GM12878 (cell line): ENCODE data around the gene SGSM2. TPM values are rescaled to one million over a fixed set of nuclear protein-coding genes. Genes with fewer than 3 reads are reported as not detected.

Experiments used
- ATAC-seq: fragments of 200-7000 bp; cut with Tn5 transposase; 3 replicates; pipeline ENCODE4 v1.9.1; 2020; ENCODE audit warnings: mild to moderate bottlenecking, moderate library complexity
- BruUV-seq: library from RNA; stranded (reverse); fragments of 400-500 nt; replicated peaks from 2 replicates; lab custom pipeline; 2021; lab: Mats Ljungman, UMichigan
- CTCF ChIA-PET: fragments of 300-600 bp; sonication (Branson Sonifier 250); formaldehyde crosslinking; extraction: SDS; loops from one replicate; lab custom pipeline; 2021; ENCODE audit warnings: inconsistent platforms; lab: Yijun Ruan, JAX
- POLR2A ChIA-PET: fragments of 350-600 bp; formaldehyde crosslinking; extraction: SDS; loops from one replicate; lab custom pipeline; 2021; ENCODE audit warnings: inconsistent platforms; lab: Charles Lee
- RAD21 ChIA-PET: fragments of 300-600 bp; sonication (Branson Sonifier 250); formaldehyde crosslinking; loops from one replicate; lab custom pipeline; 2023; ENCODE audit warnings: antibody characterized with exemption; ENCODE audit not compliant: unreplicated experiment; lab: Charles Lee
- SMC1A ChIA-PET: fragments of 300-600 bp; sonication (Branson Sonifier 250); formaldehyde crosslinking; loops from one replicate; lab custom pipeline; 2023; ENCODE audit not compliant: unreplicated experiment, uncharacterized antibody; lab: Charles Lee
- DNase-seq: peaks from one replicate; pipeline ENCODE4 v3.0.0-alpha.2; 2011; ENCODE audit warnings: low read depth, low spot score
- FAIRE-seq: peaks from 3 replicates; lab custom pipeline; 2011; peaks lifted over from hg19 to GRCh38; lab: Jason Lieb, UNC
- H2AFZ ChIP-seq: 2 replicates; pipeline ENCODE4 v1.6.0; 2011; ENCODE audit warnings: low read depth, low read length, control low read depth; ENCODE audit not compliant: control insufficient read depth
- H3K27ac ChIP-seq: 2 replicates; pipeline ENCODE4 v1.5.1; 2011; ENCODE audit warnings: control low read depth; ENCODE audit not compliant: control insufficient read depth, insufficient read depth
- H3K27me3 ChIP-seq, 2 experiments: replicated peaks in 1 of 2; 2 replicates each; pipeline versions ENCODE4 v1.6.0 to v1.6.1; 2011; ENCODE audit warnings: low read length in 1 of 2; ENCODE audit not compliant: control insufficient read depth in 2 of 2, insufficient read depth in 2 of 2
- H3K36me3 ChIP-seq, 2 experiments: 2 replicates each; pipeline ENCODE4 v1.5.1; 2011; ENCODE audit warnings: low read length in 1 of 2; ENCODE audit not compliant: control insufficient read depth in 2 of 2, insufficient read depth in 2 of 2
- H3K4me1 ChIP-seq: 2 replicates; pipeline ENCODE4 v1.6.1; 2011; ENCODE audit warnings: mild to moderate bottlenecking, low read length, moderate library complexity, mixed read lengths; ENCODE audit not compliant: control insufficient read depth, insufficient read depth
- H3K4me2 ChIP-seq: 2 replicates; pipeline ENCODE4 v1.6.0; 2011; ENCODE audit warnings: control low read depth; ENCODE audit not compliant: control insufficient read depth, insufficient read depth
- H3K4me3 ChIP-seq: fragments of 200-600 bp; sonication (generic); 2 replicates; pipeline ENCODE4 v1.5.1; 2016
- H3K79me2 ChIP-seq: 2 replicates; pipeline ENCODE4 v1.6.0; 2011; ENCODE audit warnings: low read length; ENCODE audit not compliant: control insufficient read depth, insufficient read depth
- H3K9ac ChIP-seq: 2 replicates; pipeline ENCODE4 v1.8.0; 2011; ENCODE audit warnings: low read length, control low read depth, mixed read lengths; ENCODE audit not compliant: control insufficient read depth, insufficient read depth
- H3K9me3 ChIP-seq: replicated peaks from 3 replicates; pipeline ENCODE4 v1.5.1; 2011; ENCODE audit warnings: mild to moderate bottlenecking, low read length; ENCODE audit not compliant: control insufficient read depth, insufficient read depth
- H4K20me1 ChIP-seq: 2 replicates; pipeline ENCODE4 v1.6.0; 2011; ENCODE audit not compliant: control insufficient read depth, insufficient read depth
- BCL11A ChIP-seq: IDR thresholded peaks from 2 replicates; pipeline ENCODE4 v1.6.1; 2011; ENCODE audit warnings: low read depth, low read length
- BMI1 ChIP-seq: fragments of 450-650 bp; IDR thresholded peaks from 2 replicates; pipeline ENCODE4 v1.6.1; 2016; ENCODE audit warnings: mild to moderate bottlenecking, moderate library complexity, borderline replicate concordance
- BRCA1 ChIP-seq: IDR thresholded peaks from 2 replicates; pipeline ENCODE4 v1.6.1; 2011; ENCODE audit warnings: low read depth, low read length, improper control_type of control experiment
- IKZF2 ChIP-seq, 2 experiments: fragments of 450-650 bp; IDR thresholded peaks; 2 replicates each; pipeline ENCODE4 v1.6.1; 2017; ENCODE audit warnings: mild to moderate bottlenecking in 2 of 2, moderate library complexity in 2 of 2
- NKRF ChIP-seq: fragments of 450-650 bp; conservative IDR thresholded peaks from 2 replicates; pipeline ENCODE4 v1.6.1; 2017; ENCODE audit warnings: mild to moderate bottlenecking, moderate library complexity
- RAD51 ChIP-seq: fragments of 450-650 bp; IDR thresholded peaks from 2 replicates; pipeline ENCODE4 v1.6.1; 2016; ENCODE audit warnings: moderate library complexity, mild to moderate bottlenecking, inconsistent platforms
- SIX5 ChIP-seq: IDR thresholded peaks from 2 replicates; pipeline ENCODE4 v1.6.1; 2011; ENCODE audit warnings: mild to moderate bottlenecking, low read depth, low read length, moderate library complexity; ENCODE audit not compliant: severe bottlenecking
- SKIL ChIP-seq: fragments of 450-650 bp; IDR thresholded peaks from 2 replicates; pipeline ENCODE4 v1.6.1; 2017; ENCODE audit warnings: mild to moderate bottlenecking, low read depth, inconsistent platforms; ENCODE audit not compliant: poor library complexity, severe bottlenecking
- SMC3 ChIP-seq: IDR thresholded peaks from 2 replicates; pipeline ENCODE4 v1.6.1; 2011; ENCODE audit warnings: low read length, improper control_type of control experiment, borderline replicate concordance
- ZNF217 ChIP-seq: fragments of 450-650 bp; IDR thresholded peaks from 2 replicates; pipeline ENCODE4 v1.6.1; 2017; ENCODE audit warnings: antibody characterized with exemption, mild to moderate bottlenecking
- ZNF24 ChIP-seq: fragments of 450-650 bp; IDR thresholded peaks from 2 replicates; pipeline ENCODE4 v1.6.1; 2017; ENCODE audit warnings: antibody characterized with exemption, mild to moderate bottlenecking
- WGBS: methylation state at CpG from one replicate; pipeline ENCODE4 v1.1.6; 2016; ENCODE audit warnings: low lambda C conversion rate; ENCODE audit not compliant: insufficient replicate concordance, insufficient coverage; ENCODE audit errors: missing lambda C conversion rate; 5-methylcytosine and 5-hydroxymethylcytosine counted together
- in situ Hi-C: fragments of 300-500 bp; cut with MboI; formaldehyde crosslinking; loops from 9 replicates; pipeline ENCODE4 v1.14.3; 2018; ENCODE audit warnings: mixed read lengths
- intact Hi-C: fragments of 100-400 bp; cut with micrococcal nuclease; formaldehyde crosslinking; loops from one replicate; pipeline ENCODE4 v1.14.2; 2022; ENCODE audit not compliant: unreplicated experiment
- polyA plus RNA-seq, 11 experiments: library from polyadenylated mRNA; depleted of rRNA in 4 of 11; unstranded in 6 of 11; stranded (reverse) in 5 of 11; fragments of >200 nt; fragmentation: Nextera tagmentation in 4 of 11; fragmentation: Illumina TruSeq in 1 of 11; extraction: Ambion mirVana in 4 of 11; extraction: Trizol in 1 of 11; gene quantifications; 1 replicate in 1 of 11; 2 replicates in 10 of 11; pipeline versions ENCODE4 v1.2.1 to v1.2.3, GENCODE V29; 2011 to 2016; ENCODE audit warnings: inconsistent platforms in 2 of 11, missing spikeins in 2 of 11, low read depth in 1 of 11
- total RNA-seq, 4 experiments: library from RNA; depleted of rRNA in 3 of 4; stranded (reverse); fragments of >200 nt in 3 of 4; fragmentation: Illumina TruSeq in 1 of 4; extraction: Trizol in 1 of 4; gene quantifications; 2 replicates each; pipeline versions ENCODE4 v1.2.1 to v1.2.3, GENCODE V29; 2013 to 2021

SGSM2 gene
- total and polyA plus RNA-seq, 10 of the 15 experiments (the other 5 are each of a cell fraction or from before 2014, with no cell fraction given): 0.50 to 50.9 (median 18.5) TPM

- Histone ChIP-seq H3K9ac (no peak overlapping the region), H4K20me1 (no peaks in the 10 kb centered on the region), H3K27ac (no peak overlapping the region), H3K9me3 (no peaks in the 10 kb centered on the region), H3K4me2 (no peak overlapping the region), H3K36me3 (peaks cover 4 to 7% of the 10 kb centered on the region in 2 experiments; a peak in 2 of 4 replicates), H3K27me3 (no peaks in the 10 kb centered on the region), H3K79me2 (no peaks in the 10 kb centered on the region; the same call in 1 of the 2 replicates), H3K4me1 (peaks cover 9% of the 10 kb centered on the region; the same call in 1 of the 2 replicates), H2AFZ (no peak overlapping the region), H3K4me3 (no peak overlapping the region)
- no TSS peak for BruUV-seq
- ChIA-PET RAD21 (no interaction called here), SMC1A (no interaction called here), POLR2A (no interaction called here), CTCF (interaction anchor here (12.3 kb wide), 1 partner anchor 27 kb away, joined by 597 read pairs; no protein-coding TSS in a partner anchor)
- 86% methylated on average over 21 of the region's 21 CpGs for WGBS
- ATAC-seq: no peak
- in situ Hi-C loops (no loop called here), intact Hi-C loops (no loop called here)
- TF ChIP-seq NKRF (no peak), SMC3 (no peak), BRCA1 (no peak)
- FAIRE-seq: no peak
- DNase-seq: no peak
Observed at GRCh38 chr17:2388020-2388682, 50.9 kb downstream of the SGSM2 start.

GRCh38 chr17:2388683-2389055 lies 51.4 kb downstream of the SGSM2 start:
- Histone ChIP-seq H3K4me3 (no peak overlapping the region), H4K20me1 (no peaks in the 10 kb centered on the region), H3K36me3 (peaks cover 4 to 7% of the 10 kb centered on the region in 2 experiments; a peak in 2 of 4 replicates), H3K4me2 (no peak overlapping the region), H3K79me2 (no peaks in the 10 kb centered on the region; the same call in 1 of the 2 replicates), H3K27me3 (no peaks in the 10 kb centered on the region), H3K9ac (no peak overlapping the region), H3K9me3 (no peaks in the 10 kb centered on the region), H3K27ac (no peak overlapping the region), H3K4me1 (peaks cover 9% of the 10 kb centered on the region; the same call in 1 of the 2 replicates), H2AFZ (no peak overlapping the region)
- ChIA-PET RAD21 (no interaction called here), CTCF (interaction anchor here (12.3 kb wide), 1 partner anchor 26 kb away, joined by 597 read pairs; no protein-coding TSS in a partner anchor), SMC1A (no interaction called here), POLR2A (no interaction called here)
- no peak for DNase-seq
- WGBS: 97% methylated on average over 15 of the region's 15 CpGs
- FAIRE-seq: no peak
- ATAC-seq: no peak
- in situ Hi-C loops (no loop called here), intact Hi-C loops (no loop called here)
- BruUV-seq: no TSS peak
- no peak for TF ChIP-seq RAD51
- no peak for TF ChIP-seq BCL11A
- no peak for TF ChIP-seq IKZF2 (IDR thresholded peaks at IDR 0.05)
- TF ChIP-seq BMI1: no peak
- no peak for TF ChIP-seq ZNF24
- no peak for TF ChIP-seq SKIL
- no peak for TF ChIP-seq ZNF217
- no peak for TF ChIP-seq SIX5
